Measurements from ENCODE around the gene GNAT3. TPM values are rescaled to one million over a fixed set of nuclear protein-coding genes. Genes with fewer than 3 reads are reported as not detected.

Gene GNAT3
- total RNA-seq, result not detected
- not detected for polyA plus RNA-seq

DNA sequence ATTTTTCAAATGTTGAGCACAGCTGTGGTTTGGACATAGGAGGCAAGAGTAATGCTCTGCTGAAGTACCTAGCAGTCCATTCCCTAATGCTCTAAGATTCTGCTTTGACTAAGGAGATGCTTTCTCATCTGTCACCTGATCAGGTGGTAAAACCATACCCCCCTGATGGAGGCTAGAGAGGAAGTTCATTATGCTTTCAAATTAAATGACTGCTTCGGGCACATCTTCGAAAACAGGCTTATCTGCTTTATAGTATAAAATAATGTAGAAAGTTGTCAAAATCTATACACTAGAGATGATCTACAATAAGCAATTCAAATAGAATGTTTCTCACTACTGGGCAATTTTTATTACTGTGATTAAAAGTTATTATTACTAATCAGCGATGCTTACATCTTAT is at the start of gene GNAT3:
Gene GNAT3 (minus strand): TSS at position 101 of the 400 bp plus-strand sequence. CDS start 138 bp downstream, outside the sequence.
- Histone ChIP-seq H3K4me3 (ENCODE audit: low read depth, low read length) (no peak within 1 kb of the TSS), H3K4me1 (ENCODE audit: insufficient read depth) (no peaks in the 10 kb centered on the region), H3K36me3 (ENCODE audit: insufficient read depth) (no peaks in the 10 kb centered on the region), H3K27ac (ENCODE audit: low read depth) (no peak within 1 kb of the TSS)
- DNase-seq (ENCODE audit: extremely low spot score), result no peak
- WGBS, result 93% methylated on average over 3 of the region's 3 CpGs

DNA sequence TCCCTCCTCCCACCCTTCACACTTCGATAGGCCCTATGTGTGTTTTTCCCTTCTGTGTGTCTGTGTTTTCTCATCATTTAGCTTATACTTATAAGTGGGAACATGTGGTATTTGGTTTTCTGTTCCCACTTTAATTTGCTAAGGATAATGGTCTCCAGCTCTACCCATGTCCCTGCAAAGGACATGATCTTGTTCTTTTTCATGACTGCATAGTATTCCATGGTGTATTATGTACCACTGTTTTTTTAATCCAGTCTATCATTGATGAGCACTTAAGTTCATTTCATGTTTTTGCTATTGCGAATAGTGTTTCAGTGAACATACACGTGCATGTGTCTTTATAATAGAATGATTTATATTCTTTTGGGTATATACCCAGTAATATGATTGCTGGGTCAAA is 46.3 kb upstream of the GNAT3 start:
- DNase-seq (ENCODE audit: extremely low spot score), result no peak
- no peaks in the 10 kb centered on the region for H3K36me3 ChIP-seq (ENCODE audit: insufficient read depth)
- no peak overlapping the region for H3K4me3 ChIP-seq (ENCODE audit: low read depth, low read length)
- H3K4me1 ChIP-seq (ENCODE audit: insufficient read depth), result no peaks in the 10 kb centered on the region
- WGBS, result 96% methylated on average over 3 of the region's 3 CpGs
- no peak overlapping the region for H3K27ac ChIP-seq (ENCODE audit: low read depth)

DNA sequence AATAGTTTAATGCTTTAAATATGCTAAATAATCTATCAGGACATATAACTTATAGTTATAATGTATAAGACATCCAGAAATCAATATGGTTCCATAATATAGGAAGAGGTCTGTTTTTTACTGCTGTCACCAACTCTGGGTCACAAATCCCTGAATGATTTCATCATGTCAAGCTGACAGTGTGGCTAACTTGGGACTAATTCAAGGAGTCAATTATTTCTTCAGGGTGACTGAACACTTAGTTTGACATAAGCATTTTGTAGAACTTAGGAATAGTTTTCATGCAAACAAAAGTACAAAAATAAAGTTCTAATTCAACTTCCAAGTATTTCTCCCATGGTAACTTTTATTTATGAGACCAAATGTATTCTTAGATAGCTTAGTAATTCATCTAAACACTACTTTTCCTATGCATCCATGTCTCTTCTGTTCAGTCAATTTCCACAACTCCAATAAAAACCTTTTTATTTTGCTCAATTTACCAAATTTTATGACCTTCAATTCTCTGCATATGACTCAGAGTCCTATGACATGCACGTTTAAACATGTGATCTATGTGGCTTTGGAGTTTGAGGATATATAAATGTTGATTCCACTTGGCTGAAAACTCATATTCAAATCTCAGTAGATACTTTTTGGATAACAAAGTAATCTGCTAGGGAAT is 40.3 kb upstream of the GNAT3 start:
- no peak overlapping the region for H3K4me3 ChIP-seq (ENCODE audit: low read depth, low read length)
- DNase-seq (ENCODE audit: extremely low spot score), result no peak
- H3K4me1 ChIP-seq (ENCODE audit: insufficient read depth), result no peaks in the 10 kb centered on the region
- no peak overlapping the region for H3K27ac ChIP-seq (ENCODE audit: low read depth)
- WGBS, result 45% methylated on average over 1 of the region's 1 CpG
- no peaks in the 10 kb centered on the region for H3K36me3 ChIP-seq (ENCODE audit: insufficient read depth)

DNA sequence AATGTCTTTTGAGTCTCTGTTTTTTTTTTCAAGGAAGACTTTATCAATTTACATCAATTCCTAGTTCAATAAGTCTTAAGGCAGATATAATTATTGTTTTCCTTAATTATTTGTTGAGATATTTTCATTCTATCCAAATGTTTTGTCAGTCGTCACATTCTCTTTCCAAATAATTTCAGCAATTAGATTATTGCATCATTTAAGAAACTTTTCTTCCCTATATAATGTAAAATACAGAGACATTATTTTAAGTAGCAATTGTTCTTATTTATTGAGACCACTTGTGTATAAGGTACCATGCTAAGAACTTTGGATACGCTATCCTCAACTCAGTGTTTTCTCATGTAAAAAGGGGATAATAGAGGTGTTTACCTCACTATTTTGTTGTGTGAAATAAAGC is 38.1 kb upstream of the GNAT3 start:
- no peak for DNase-seq (ENCODE audit: extremely low spot score)
- WGBS, result 96% methylated on average over 2 of the region's 2 CpGs
- Histone ChIP-seq H3K4me3 (ENCODE audit: low read depth, low read length) (no peak overlapping the region), H3K36me3 (ENCODE audit: insufficient read depth) (no peaks in the 10 kb centered on the region), H3K27ac (ENCODE audit: low read depth) (no peak overlapping the region), H3K4me1 (ENCODE audit: insufficient read depth) (no peaks in the 10 kb centered on the region)

DNA sequence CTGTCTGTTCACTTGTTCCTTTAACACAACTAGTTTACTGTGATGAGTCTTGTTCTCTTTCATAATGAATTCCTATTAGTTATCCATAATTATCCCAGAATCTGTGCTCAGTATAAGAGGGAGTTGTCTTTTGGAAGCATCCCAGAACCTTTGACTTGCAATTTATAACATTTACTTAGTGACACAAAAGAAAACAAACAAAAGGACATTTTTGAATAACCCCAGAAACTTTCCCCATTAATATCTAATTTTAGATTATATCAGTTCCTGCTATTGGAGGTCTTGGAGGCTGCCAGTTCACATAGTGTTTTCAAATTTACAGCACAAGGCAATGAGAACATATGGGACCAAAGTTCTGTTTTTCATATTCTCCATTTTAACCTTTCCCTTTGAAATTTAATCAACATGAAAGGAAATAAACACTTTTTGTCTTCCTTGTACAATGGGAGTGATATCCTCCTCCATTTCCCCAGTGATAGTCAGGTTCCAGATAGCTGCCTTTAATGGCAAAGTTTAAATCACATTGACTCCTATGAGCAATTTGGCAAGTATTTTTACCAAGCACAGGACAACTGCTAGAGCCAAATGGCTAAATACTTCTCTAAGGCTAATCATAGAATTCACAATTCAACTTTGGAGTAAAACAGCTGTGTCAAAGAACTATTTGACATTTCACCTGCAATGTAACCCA is 37.1 kb upstream of the GNAT3 start:
- no peaks in the 10 kb centered on the region for H3K4me1 ChIP-seq (ENCODE audit: insufficient read depth)
- H3K4me3 ChIP-seq (ENCODE audit: low read depth, low read length), result no peak overlapping the region
- H3K27ac ChIP-seq (ENCODE audit: low read depth), result no peak overlapping the region
- H3K36me3 ChIP-seq (ENCODE audit: insufficient read depth), result no peaks in the 10 kb centered on the region
- no peak for DNase-seq (ENCODE audit: extremely low spot score)

DNA sequence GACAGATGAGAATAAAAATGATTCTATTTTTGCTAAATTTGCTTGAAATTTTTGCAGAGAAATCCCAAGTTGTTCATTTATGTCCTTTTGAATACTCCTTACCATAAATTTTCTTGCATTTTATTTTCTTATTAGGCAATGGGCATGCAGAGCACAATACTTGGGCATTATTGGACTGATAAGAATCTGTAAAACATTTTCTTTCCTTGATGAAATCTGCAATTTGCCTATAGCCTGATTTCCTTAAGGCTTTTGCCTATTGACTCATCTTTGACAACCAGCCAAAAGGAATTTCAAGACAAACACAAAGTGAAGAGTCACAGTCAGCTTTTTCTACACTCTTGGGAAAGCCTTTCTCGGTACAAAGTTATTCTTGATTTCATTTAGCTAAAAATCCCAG is 30.5 kb upstream of the GNAT3 start:
- no peaks in the 10 kb centered on the region for H3K36me3 ChIP-seq (ENCODE audit: insufficient read depth)
- no peaks in the 10 kb centered on the region for H3K4me1 ChIP-seq (ENCODE audit: insufficient read depth)
- DNase-seq (ENCODE audit: extremely low spot score), result no peak
- H3K27ac ChIP-seq (ENCODE audit: low read depth), result no peak overlapping the region
- H3K4me3 ChIP-seq (ENCODE audit: low read depth, low read length), result no peak overlapping the region
- WGBS, result 49% methylated on average over 1 of the region's 1 CpG

DNA sequence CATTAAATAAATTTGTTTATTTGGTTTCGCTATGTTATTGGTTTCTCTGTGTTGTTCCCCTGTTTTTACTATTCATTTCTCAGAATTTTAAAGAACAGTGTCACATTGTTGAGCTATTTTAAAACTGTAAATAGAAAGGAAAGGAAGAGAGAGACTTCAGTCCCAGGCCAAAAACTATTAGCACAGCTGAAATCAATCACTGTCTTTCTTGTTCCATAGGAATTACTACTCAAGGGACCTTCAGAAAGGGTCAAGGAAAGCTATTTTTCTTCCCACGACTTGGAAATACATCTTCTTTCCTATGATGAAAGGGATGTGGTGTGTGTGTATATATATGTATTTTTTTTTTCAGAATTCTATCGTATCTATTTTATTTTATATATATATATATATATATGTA is 29.0 kb upstream of the GNAT3 start:
- H3K36me3 ChIP-seq (ENCODE audit: insufficient read depth), result no peaks in the 10 kb centered on the region
- H3K27ac ChIP-seq (ENCODE audit: low read depth), result no peak overlapping the region
- DNase-seq (ENCODE audit: extremely low spot score), result no peak
- H3K4me3 ChIP-seq (ENCODE audit: low read depth, low read length), result no peak overlapping the region
- H3K4me1 ChIP-seq (ENCODE audit: insufficient read depth), result no peaks in the 10 kb centered on the region
- WGBS, result 64% methylated on average over 3 of the region's 3 CpGs

DNA sequence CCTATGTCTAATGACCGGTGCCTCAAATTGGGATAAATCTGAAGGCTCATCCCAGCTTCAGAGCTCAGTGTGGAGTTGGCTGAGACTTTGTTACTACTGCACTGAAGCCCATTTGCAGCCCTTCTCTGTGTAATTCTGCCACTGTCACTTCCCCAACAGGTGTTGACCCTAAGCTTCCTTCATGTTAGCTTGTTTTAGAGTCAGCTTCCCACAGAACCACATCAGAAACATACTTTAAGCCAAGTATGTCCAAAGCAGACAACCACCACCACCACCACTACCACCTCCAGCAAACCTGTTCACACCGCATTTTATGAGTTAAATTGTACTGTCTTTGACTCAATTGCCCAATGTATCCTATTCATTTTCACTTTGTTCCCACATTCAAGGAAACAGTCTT is 25.2 kb upstream of the GNAT3 start:
- Histone ChIP-seq H3K4me1 (ENCODE audit: insufficient read depth) (no peaks in the 10 kb centered on the region), H3K27ac (ENCODE audit: low read depth) (no peak overlapping the region), H3K4me3 (ENCODE audit: low read depth, low read length) (no peak overlapping the region), H3K36me3 (ENCODE audit: insufficient read depth) (no peaks in the 10 kb centered on the region)
- WGBS, result 93% methylated on average over 2 of the region's 2 CpGs
- DNase-seq (ENCODE audit: extremely low spot score), result no peak

DNA sequence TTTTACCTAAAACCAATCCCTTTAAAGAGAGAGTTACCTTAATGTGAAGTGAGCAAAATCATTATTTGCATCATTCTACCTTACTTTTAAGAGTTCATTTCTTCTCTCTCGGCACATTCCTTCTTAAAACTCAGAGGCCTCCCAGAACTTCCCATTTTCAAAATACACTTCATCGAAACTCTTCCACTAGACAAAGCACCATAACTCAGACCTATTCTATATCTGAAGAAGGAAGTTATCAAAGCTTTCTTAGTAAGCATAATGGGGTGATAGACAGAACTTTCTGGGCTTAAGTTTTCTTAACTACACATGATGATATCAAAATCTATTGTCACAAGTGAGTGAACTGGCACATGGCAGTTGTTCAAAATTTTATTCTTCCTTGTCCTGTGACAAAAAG is 24.6 kb upstream of the GNAT3 start:
- H3K4me1 ChIP-seq (ENCODE audit: insufficient read depth), result no peaks in the 10 kb centered on the region
- DNase-seq (ENCODE audit: extremely low spot score), result no peak
- H3K36me3 ChIP-seq (ENCODE audit: insufficient read depth), result no peaks in the 10 kb centered on the region
- no peak overlapping the region for H3K4me3 ChIP-seq (ENCODE audit: low read depth, low read length)
- H3K27ac ChIP-seq (ENCODE audit: low read depth), result no peak overlapping the region
- WGBS, result 90% methylated on average over 2 of the region's 2 CpGs

DNA sequence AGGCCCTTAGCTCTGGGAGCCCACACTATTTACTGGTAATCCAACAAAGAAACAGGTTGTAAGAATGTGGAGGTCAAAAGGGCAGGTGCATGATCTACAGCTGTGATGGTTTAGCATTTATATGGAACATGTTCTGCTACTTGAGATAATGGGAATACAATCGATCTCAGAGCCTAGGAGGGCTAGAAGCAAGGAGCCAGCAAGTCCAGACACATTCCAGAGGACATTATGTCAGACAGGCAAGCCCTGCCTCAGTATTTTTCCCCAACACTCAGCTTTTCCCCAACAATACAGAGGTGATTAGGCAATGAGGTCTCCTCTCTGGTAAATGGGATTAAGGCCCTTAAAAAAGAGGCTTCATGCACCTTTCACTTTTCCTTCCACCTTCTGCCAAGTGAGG is 21.4 kb upstream of the GNAT3 start:
- H3K27ac ChIP-seq (ENCODE audit: low read depth), result no peak overlapping the region
- H3K36me3 ChIP-seq (ENCODE audit: insufficient read depth), result no peaks in the 10 kb centered on the region
- no peaks in the 10 kb centered on the region for H3K4me1 ChIP-seq (ENCODE audit: insufficient read depth)
- H3K4me3 ChIP-seq (ENCODE audit: low read depth, low read length), result no peak overlapping the region
- WGBS, result 41% methylated on average over 1 of the region's 1 CpG
- DNase-seq (ENCODE audit: extremely low spot score), result no peak

DNA sequence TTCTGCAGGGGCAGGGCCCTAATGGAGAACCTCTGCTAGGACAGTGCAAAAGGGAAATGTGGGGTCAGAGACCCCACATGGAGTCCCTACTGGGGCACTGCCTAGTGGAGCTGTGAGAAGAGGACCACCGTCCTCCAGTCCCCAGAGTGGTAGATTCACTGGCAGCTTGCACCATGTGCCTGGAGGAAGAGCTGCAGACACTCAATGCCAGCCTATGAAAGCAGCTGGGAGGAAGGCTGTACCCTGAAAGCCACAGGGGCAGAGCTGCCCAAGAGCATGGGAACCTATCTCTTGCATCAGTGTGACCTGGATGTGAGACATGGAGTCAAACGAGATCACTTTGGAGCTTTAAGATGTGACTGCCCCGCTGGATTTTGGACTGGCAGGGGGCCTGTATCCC is 20.3 kb upstream of the GNAT3 start:
- Histone ChIP-seq H3K36me3 (ENCODE audit: insufficient read depth) (no peaks in the 10 kb centered on the region), H3K27ac (ENCODE audit: low read depth) (no peak overlapping the region), H3K4me1 (ENCODE audit: insufficient read depth) (no peaks in the 10 kb centered on the region), H3K4me3 (ENCODE audit: low read depth, low read length) (no peak overlapping the region)
- DNase-seq (ENCODE audit: extremely low spot score), result no peak
- WGBS, result 97% methylated on average over 3 of the region's 3 CpGs

DNA sequence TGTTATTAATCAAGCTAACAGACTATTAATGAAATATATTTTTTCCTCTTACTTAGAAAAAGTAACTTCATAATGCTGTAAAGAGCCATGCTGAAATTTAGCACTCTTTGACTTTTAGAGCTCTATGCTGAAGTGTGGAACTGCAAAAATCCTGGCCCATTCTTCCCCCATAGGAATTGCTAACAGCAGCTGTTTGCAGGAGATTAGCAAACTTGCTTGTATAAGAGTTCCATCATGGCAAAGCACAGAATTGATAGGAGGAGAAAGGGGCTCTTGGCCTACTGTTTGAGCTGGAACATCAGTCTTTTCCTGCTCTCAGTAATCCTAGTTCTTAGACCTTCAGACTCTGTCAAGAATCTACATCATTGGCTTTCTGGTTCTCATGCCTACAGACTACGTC is 18.3 kb upstream of the GNAT3 start:
- Histone ChIP-seq H3K4me3 (ENCODE audit: low read depth, low read length) (no peak overlapping the region), H3K36me3 (ENCODE audit: insufficient read depth) (no peaks in the 10 kb centered on the region), H3K4me1 (ENCODE audit: insufficient read depth) (no peaks in the 10 kb centered on the region), H3K27ac (ENCODE audit: low read depth) (no peak overlapping the region)
- DNase-seq (ENCODE audit: extremely low spot score), result no peak
- WGBS, result 90% methylated on average over 1 of the region's 1 CpG

DNA sequence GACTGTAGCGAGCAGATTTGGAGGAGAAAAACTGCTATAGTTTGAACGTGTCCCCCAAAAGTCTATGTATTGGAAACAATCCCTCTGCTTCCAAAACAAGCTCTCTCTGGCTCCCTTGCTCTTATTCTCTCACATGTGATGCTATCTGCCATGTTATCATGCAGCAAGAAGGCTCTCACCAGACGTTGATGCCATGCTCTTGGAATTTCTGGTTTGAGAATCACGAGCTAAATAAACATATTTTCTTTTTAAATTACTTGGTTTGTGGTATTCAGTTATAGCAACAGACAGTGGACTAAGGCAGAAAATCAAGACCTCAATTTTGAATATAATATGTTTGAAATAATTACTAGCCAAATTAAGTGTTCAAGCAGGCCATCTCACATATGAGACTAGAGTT is 17.5 kb upstream of the GNAT3 start:
- WGBS, result 63% methylated on average over 4 of the region's 4 CpGs
- H3K36me3 ChIP-seq (ENCODE audit: insufficient read depth), result no peaks in the 10 kb centered on the region
- no peak overlapping the region for H3K27ac ChIP-seq (ENCODE audit: low read depth)
- no peak for DNase-seq (ENCODE audit: extremely low spot score)
- no peaks in the 10 kb centered on the region for H3K4me1 ChIP-seq (ENCODE audit: insufficient read depth)
- H3K4me3 ChIP-seq (ENCODE audit: low read depth, low read length), result no peak overlapping the region

DNA sequence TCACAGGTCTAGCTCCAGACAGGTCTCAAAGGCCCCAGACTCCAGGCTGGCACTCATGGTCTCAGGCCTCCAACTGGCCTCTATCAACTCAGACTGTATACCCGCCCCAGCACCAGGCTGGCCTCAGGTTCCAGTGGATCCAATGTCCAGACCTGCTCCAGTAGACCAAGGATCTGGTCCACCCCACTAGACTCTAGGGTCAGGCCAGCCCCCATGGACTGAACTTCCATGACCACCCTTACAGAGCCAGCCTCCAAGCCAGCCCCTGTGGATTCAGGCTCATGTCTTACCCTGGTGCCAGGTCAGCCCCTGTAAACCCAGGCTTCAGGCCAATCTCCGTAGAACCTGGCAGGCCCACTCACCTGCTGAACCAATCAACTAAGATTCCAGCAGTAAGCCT is 16.8 kb upstream of the GNAT3 start:
- WGBS, result 97% methylated on average over 2 of the region's 2 CpGs
- Histone ChIP-seq H3K4me3 (ENCODE audit: low read depth, low read length) (no peak overlapping the region), H3K36me3 (ENCODE audit: insufficient read depth) (no peaks in the 10 kb centered on the region), H3K4me1 (ENCODE audit: insufficient read depth) (no peaks in the 10 kb centered on the region), H3K27ac (ENCODE audit: low read depth) (no peak overlapping the region)
- DNase-seq (ENCODE audit: extremely low spot score), result no peak
